Measurements from ENCODE around the gene WWC2.
"Not testable (repeated sequence)": the region's sequence is repeated elsewhere in the genome, so short reads cannot be mapped to it uniquely, and the experiment has no call there.

The WWC2 gene

DNA sequence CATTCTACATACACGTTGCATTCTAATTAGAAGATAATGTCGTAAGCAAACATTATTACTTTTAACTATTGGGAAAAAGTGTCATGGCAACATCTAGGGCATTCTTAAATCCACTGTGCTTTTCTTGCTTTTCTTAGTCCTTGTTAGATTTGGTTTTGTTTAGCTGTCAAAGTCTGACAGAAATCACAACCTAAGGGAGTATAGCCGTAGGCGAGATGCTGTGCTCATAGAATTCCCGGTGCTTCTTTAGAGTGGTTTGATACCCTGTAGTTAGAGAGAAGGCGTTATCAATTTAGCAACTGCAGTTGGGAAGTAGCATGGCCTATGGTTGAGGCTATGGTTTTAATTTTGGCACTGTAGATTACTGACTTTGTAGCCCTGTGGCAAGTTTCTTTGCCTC, 45.7 kb downstream of the WWC2 start:
- no peak for DNase-seq

GRCh38 chr4:183145773-183146172, 46.7 kb downstream of the WWC2 start:
- no peak for DNase-seq

DNA sequence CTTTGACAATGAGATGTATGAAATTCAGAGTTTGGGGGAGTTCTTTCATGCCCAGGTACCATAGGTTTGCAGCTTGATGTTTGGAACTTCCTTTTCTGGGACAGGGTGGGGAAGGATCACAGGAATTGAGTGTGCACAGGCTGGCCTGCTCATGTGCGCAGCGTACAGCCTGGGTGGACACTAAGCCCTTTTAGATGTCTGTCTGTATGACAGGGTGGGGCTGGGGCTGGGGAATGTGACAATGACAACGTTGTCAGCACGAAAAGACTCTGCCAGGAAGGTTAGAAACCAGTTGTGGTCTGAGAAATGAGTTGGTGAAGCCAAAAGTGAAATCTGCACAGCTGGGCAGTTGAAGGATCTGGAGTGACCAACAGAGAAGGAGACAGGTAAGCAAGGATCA, 47.4 kb downstream of the WWC2 start:
- no peak for DNase-seq

DNA sequence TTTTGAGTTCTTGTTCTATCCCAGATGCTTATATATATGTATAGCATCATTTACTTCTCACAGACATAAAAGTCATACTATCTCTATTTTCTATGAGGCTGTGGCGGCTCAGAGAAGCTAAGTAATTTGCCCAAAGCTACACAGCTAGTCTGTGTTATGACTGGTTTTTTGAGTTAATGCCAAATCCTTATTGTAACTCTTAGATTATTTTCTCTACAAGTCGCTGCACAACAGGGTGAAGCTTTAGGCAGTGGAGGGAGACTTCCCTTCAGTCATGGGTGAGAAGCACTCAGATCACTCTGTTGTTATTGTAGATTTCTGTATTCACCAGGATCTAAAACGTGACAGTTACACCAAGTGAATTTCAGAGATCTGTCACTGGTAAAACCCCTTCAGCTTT, 48.1 kb downstream of the WWC2 start:
- DNase-seq: no peak

GRCh38 chr4:183147983-183148382, 48.9 kb downstream of the WWC2 start:
- no peak for DNase-seq

DNA sequence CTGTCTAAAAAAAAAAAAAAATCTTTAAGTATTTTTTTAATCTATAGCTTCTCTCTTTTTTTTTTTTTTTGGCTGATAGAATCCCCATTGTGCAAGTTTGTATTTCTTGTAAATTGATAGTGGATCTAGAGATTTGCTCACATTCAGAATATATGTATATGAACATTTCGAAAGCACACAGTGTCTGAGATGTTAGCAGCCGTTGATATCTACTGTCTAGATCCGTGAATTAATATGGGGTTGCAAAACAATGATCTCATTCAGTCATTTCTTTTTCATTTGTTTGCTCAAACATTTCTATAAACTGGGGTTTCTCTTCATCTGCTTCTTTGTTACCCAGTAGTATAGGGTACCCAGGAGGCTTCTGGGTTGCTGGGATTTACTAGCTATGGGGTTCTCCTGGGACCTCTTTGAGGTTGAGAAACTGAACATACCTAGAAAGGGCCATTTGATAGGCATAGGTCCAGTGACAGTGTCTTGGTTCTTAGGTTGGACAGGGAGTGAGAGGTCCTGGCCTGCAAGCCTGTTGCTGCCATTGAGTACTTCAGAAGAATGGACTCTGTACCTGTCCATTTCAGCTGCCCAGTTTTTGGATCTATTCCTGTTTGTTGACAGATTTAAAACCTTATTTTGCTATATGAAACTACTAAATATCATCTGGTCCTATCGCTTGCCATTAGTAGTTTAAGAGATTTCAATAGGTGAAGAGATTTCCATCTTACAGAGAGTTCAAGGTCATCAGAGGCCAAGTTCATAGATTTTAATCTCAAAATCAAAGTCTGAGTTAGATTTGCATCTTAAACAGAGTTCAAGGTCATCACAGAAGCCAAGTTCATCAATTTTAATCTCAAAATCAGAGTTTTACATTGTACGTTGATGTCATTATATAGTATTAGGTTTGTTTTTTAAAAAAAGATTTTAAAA, 50.8 kb downstream of the WWC2 start:
- no peak for DNase-seq

DNA sequence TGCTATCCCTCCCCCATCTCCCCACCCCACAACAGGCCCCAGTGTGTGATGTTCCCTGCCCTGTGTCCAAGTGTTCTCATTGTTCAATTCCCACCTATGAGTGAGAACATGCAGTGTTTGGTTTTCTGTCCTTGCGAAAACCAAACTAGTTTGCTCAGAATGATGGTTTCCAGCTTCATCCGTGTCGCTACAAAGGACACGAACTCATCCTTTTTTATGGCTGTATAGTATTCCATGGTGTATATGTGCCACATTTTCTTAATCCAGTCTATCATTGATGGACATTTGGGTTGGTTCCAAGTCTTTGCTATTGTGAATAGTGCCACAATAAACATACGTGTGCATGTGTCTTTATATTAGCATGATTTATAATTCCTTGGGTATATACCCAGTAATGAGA, 51.6 kb downstream of the WWC2 start:
- DNase-seq: not testable (repeated sequence)

DNA sequence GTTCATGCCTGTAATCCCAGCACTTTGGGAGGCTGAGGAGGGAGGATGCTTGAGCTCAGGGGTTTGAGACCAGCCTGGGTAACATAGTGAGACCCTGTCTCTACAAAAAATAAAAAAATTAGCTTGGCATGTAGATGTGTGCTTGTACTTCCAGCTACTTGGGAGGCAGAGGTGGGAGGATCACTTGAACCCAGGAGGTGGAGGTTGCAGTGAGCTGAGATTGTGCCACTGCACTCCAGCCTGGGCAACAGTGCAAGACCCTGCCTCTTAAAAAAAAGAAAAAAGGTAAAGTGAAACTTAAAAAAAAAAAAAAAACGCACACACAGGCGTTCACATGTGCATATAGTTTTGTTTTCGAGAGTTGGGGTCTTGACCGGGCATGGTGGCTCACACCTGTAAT, 53.2 kb downstream of the WWC2 start:
- DNase-seq: not testable (repeated sequence)

DNA sequence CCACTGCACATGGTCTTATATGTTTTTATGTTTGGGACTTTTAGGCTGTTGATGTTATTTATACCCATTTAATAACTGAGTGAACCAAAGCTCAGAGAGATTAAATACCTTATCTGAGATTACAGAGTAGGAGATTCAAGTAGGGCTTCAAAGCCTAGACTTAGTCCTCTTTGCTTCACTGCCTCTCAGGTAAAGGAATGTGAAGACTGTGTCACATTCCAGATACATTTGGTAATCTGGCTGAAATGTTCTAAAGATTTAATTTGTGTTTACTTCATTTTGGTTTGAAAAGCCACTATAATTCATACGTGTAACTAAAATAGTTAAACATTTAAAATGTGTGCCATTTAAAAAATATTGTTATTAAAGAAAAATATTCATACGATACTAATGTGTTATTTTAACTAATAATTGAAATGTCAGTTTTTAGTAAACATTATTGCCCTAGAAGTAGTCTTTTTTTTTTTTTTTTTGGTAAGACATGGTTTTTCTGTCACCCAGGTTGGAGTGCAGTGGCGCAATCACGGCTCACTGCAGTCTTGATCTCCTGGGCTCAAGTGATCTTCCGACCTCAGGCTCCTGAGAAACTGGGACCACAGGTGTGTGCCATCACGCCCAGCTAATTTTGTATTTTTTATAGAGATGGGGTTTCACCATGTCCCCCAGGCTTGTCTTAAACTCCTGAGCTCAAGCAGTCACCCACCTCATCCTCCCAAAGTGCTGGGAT, 54.3 kb downstream of the WWC2 start:
- DNase-seq: no peak

GRCh38 chr4:183154701-183155391, 55.8 kb downstream of the WWC2 start:
- no peak for DNase-seq

DNA sequence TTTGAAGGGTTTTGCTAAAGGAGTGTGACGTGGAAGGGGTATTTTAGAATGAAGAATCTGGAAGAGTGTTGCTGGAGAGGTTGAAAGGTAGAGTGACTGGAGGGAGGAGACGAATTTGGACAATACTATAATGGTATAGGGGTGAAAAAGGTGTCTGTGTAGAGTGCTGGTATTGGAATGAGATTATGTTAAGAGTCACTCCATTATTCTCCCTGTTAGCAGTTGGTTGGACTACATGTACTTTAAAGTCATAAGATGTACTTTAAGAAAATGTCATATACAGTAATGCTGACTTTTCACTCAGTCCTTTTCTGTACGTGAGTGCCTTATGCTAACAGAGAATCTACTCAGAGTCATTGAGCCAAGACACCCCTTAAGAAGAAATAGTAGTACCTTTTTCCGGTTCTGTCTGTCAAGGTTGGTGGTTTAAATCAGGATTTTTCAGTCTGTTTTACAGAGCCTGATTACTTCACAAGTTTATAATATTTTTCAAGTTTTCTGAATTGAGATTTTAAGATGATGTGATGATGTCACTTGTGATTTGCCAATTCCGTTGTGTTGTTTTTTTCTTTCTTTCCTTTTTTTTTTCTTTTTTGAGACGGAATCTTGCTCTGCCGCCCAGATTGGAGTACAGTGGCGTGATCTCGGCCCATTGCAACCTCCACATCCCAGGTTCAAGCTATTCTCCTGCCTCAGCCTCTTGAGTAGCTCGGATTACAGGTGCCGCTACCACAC, 56.6 kb downstream of the WWC2 start:
- no peak for DNase-seq

- DNase-seq: no peak
Measured at GRCh38 chr4:183157215-183157614, 58.2 kb downstream of the WWC2 start.

- DNase-seq: no peak
Measured at GRCh38 chr4:183158062-183158461, 59.0 kb downstream of the WWC2 start.

DNA sequence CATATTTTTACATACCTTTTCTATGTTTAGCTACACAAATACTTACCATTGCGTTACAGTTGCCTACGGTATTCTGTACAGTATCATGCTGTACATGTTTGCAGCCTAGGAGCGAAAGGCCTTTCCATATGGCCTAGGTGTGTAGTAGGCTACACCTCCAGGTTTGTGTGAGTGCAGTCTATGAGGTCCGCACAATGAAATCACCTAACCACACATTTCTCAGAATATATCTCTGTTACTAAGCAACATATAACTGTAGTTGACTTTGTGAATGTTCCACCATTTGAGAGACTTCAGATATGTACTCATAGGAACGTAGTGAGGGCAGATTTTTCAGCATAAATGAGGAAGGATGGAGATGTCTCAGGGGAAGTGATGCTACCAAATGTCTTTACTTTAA, 62.6 kb downstream of the WWC2 start:
- DNase-seq: no peak

GRCh38 chr4:183163135-183163534, 64.1 kb downstream of the WWC2 start:
- DNase-seq: no peak

DNA sequence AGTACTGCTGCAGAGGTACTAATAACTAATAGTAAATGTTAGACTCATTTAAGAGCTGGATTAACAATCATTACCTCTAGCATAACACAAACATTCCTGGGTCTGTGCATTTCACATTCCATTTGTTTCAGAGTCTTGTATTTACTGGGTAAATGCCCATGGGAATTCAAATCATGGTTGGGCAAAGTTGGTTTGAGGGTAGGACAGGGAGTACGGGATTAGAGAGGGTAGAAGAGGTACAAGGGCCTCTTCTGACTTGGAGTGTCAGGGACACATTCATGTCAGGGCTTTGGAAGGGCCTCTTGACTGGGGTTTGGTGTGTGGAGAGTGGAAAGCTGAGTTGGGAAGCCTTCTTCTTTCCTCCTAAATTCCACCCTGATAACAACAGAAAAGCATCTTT, 65.9 kb downstream of the WWC2 start:
- no peak for DNase-seq

GRCh38 chr4:183165376-183165775, 66.3 kb downstream of the WWC2 start:
- no peak for DNase-seq

- no peak for DNase-seq
Measured at GRCh38 chr4:183170894-183171293, 71.8 kb downstream of the WWC2 start.

DNA sequence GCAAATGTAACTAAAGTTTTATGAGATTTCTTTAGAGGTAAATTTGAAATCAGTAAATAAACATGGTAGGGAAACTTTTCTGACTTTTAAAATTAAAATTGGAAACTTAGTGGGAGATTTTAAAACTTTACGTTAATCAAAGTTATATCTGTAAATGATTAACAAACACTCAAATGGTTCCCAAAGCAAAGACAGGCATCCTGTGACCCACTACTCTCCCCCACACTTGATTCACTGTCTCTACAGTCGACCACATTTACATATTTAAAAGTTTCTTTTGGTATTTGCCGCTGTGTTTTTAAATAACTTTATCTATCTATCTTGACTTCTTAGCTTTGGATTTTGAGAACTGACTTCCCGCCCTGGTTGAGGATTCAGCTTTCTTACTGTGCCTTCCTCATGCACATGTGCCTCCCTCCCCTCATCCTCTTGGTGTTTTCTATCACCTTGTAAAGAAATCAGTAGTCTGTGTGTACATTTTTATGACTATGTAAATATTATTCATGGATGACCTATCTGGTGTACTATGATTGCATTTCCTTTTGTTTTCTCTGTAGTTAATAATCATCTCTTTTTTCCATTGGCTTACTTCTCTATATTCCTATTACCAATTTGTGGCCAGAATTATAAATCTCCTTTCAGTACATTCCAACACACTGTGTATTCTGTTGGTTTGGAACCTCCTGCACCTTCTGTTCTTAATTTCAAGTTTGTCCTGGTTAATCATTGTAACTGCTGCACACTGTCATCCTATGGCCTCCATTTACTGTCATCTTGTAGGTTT, 72.6 kb downstream of the WWC2 start:
- DNase-seq: no peak

- DNase-seq: no peak
Measured at GRCh38 chr4:183172881-183173280, 73.8 kb downstream of the WWC2 start.

GRCh38 chr4:183173580-183174526, 74.8 kb downstream of the WWC2 start:
- DNase-seq: no peak

All from NCI-H2107 (cell line).